MCF 10A (cell line): ENCODE measurements around the gene ACSS2. TPM values are rescaled to one million over a fixed set of nuclear protein-coding genes. Genes with fewer than 3 reads are reported as not detected.

Experiments
- BruUV-seq: library from RNA; stranded (reverse); fragments of 400-500 nt; replicated peaks from 2 replicates; lab custom pipeline; 2021; lab: Mats Ljungman, UMichigan
- CTCF ChIA-PET: fragments of 300-600 bp; sonication (Branson Sonifier 250); formaldehyde crosslinking; extraction: SDS; loops from one replicate; lab custom pipeline; 2021; ENCODE audit warnings: antibody characterized with exemption, inconsistent platforms; lab: Yijun Ruan, JAX
- POLR2A ChIA-PET: fragments of 300-600, 350-650 bp; sonication (Branson Sonifier 250); formaldehyde crosslinking; extraction: SDS; loops from one replicate; lab custom pipeline; 2020; ENCODE audit warnings: antibody characterized with exemption, inconsistent platforms; lab: Yijun Ruan, JAX
- DNase-seq: peaks from one replicate; pipeline ENCODE4 v3.0.0-alpha.2; 2018; ENCODE audit not compliant: unreplicated experiment
- H3K27ac Mint-ChIP-seq: one replicate; pipeline ENCODE4 v1.8.0; 2022; ENCODE audit warnings: mild to moderate bottlenecking, low read depth, mixed read lengths; ENCODE audit not compliant: unreplicated experiment
- H3K27me3 Mint-ChIP-seq: one replicate; pipeline ENCODE4 v1.8.0; 2022; ENCODE audit warnings: mixed read lengths; ENCODE audit not compliant: insufficient read depth, unreplicated experiment
- H3K36me3 Mint-ChIP-seq: one replicate; pipeline ENCODE4 v1.8.0; 2022; ENCODE audit warnings: mild to moderate bottlenecking, moderate library complexity, mixed read lengths; ENCODE audit not compliant: insufficient read depth, unreplicated experiment
- H3K4me1 Mint-ChIP-seq: one replicate; pipeline ENCODE4 v1.8.0; 2022; ENCODE audit warnings: mixed read lengths; ENCODE audit not compliant: insufficient read depth, unreplicated experiment
- H3K4me3 Mint-ChIP-seq: one replicate; pipeline ENCODE4 v1.8.0; 2022; ENCODE audit warnings: mild to moderate bottlenecking, moderate library complexity, mixed read lengths; ENCODE audit not compliant: unreplicated experiment
- H3K9me3 Mint-ChIP-seq: one replicate; pipeline ENCODE4 v1.8.0; 2022; ENCODE audit warnings: mixed read lengths; ENCODE audit not compliant: unreplicated experiment
- intact Hi-C: fragments of 100-400 bp; cut with micrococcal nuclease; formaldehyde crosslinking; loops from 2 replicates; pipeline ENCODE4 v1.14.1; 2022
- total RNA-seq: library from RNA; stranded (reverse); gene quantifications from 2 replicates; pipeline ENCODE4 v1.2.3, GENCODE V29; 2022
- TF ChIP-seq, protein P1 (sequence below): fragments of 200-600 bp; IDR thresholded peaks from one replicate; pipeline ENCODE4 v1.8.0; 2022; ENCODE audit warnings: antibody characterized with exemption, mild to moderate bottlenecking; ENCODE audit not compliant: unreplicated experiment

Gene ACSS2
- total RNA-seq, 1 experiment from 2014 or later, result 42.0 TPM

- POLR2A ChIA-PET, result interaction anchor here (1.0 to 3.4 kb wide), 7 partner anchors 10 to 71 kb away, joined by 3 to 20 read pairs (median 5); partner anchors contain the start of gene ACSS2
- Mint-ChIP-seq H3K27me3 (no peaks in the 10 kb centered on the region), H3K4me1 (peaks cover 31% of the 10 kb centered on the region), H3K27ac (no peak overlapping the region), H3K4me3 (no peak overlapping the region), H3K36me3 (peaks cover 47% of the 10 kb centered on the region), H3K9me3 (no peaks in the 10 kb centered on the region)
- TF ChIP-seq, protein P1, sequence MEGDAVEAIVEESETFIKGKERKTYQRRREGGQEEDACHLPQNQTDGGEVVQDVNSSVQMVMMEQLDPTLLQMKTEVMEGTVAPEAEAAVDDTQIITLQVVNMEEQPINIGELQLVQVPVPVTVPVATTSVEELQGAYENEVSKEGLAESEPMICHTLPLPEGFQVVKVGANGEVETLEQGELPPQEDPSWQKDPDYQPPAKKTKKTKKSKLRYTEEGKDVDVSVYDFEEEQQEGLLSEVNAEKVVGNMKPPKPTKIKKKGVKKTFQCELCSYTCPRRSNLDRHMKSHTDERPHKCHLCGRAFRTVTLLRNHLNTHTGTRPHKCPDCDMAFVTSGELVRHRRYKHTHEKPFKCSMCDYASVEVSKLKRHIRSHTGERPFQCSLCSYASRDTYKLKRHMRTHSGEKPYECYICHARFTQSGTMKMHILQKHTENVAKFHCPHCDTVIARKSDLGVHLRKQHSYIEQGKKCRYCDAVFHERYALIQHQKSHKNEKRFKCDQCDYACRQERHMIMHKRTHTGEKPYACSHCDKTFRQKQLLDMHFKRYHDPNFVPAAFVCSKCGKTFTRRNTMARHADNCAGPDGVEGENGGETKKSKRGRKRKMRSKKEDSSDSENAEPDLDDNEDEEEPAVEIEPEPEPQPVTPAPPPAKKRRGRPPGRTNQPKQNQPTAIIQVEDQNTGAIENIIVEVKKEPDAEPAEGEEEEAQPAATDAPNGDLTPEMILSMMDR, result no peak
- CTCF ChIA-PET, result interaction anchor here (1.0 to 7.4 kb wide), 5 partner anchors 10 to 263 kb away, joined by 3 to 50 read pairs (median 4); partner anchors contain the start of genes ACSS2, GGT7, GSS and MYH7B
- intact Hi-C loops, result no loop called here
- DNase-seq, result peak; percentile 77
- BruUV-seq, result no TSS peak
Observed at GRCh38 chr20:34945315-34946077, 69.1 kb downstream of the ACSS2 start.

GRCh38 chr20:34946661-34947060 lies 70.2 kb downstream of the ACSS2 start:
- Mint-ChIP-seq H3K9me3 (no peaks in the 10 kb centered on the region), H3K4me1 (peaks cover 31% of the 10 kb centered on the region), H3K27me3 (no peaks in the 10 kb centered on the region), H3K36me3 (peaks cover 44% of the 10 kb centered on the region), H3K4me3 (no peak overlapping the region), H3K27ac (peak overlapping the region; percentile 2)
- BruUV-seq, result no TSS peak
- ChIA-PET CTCF (interaction anchor here (1.3 to 7.4 kb wide), 2 partner anchors 9 to 73 kb away, joined by 4 to 50 read pairs; partner anchors contain the start of genes ACSS2, GGT7, GSS and MYH7B), POLR2A (interaction anchor here (0.7 to 3.4 kb wide), 4 partner anchors 11 to 69 kb away, joined by 3 to 20 read pairs (median 4); no protein-coding TSS in a partner anchor)
- no peak for DNase-seq
- intact Hi-C loops, result no loop called here
- TF ChIP-seq, protein P1, result no peak

GRCh38 chr20:34947336-34947735 lies 70.9 kb downstream of the ACSS2 start:
- Mint-ChIP-seq H3K9me3 (no peaks in the 10 kb centered on the region), H3K36me3 (peaks cover 43% of the 10 kb centered on the region), H3K27ac (no peak overlapping the region), H3K27me3 (no peaks in the 10 kb centered on the region), H3K4me1 (peaks cover 31% of the 10 kb centered on the region), H3K4me3 (no peak overlapping the region)
- intact Hi-C loops, result no loop called here
- TF ChIP-seq, protein P1, result no peak
- BruUV-seq, result no TSS peak
- CTCF ChIA-PET, result interaction anchor here (7.4 kb wide), 1 partner anchor 73 kb away, joined by 50 read pairs; the partner anchor contains the start of genes ACSS2 and GGT7
- no peak for DNase-seq
- POLR2A ChIA-PET, result interaction anchor here (1.2 kb wide), 1 partner anchor 70 kb away, joined by 4 read pairs; the partner anchor contains the start of gene ACSS2

- Mint-ChIP-seq H3K9me3 (no peaks in the 10 kb centered on the region), H3K27ac (no peak overlapping the region), H3K27me3 (no peaks in the 10 kb centered on the region), H3K4me1 (peaks cover 31% of the 10 kb centered on the region), H3K4me3 (no peak overlapping the region), H3K36me3 (peaks cover 43% of the 10 kb centered on the region)
- no TSS peak for BruUV-seq
- intact Hi-C loops, result loop anchor here (1.0 kb wide), 1 partner anchor 74 kb away; no protein-coding TSS in a partner anchor
- DNase-seq, result peak; percentile 27
- TF ChIP-seq, protein P1, result no peak
- CTCF ChIA-PET, result interaction anchor here (0.8 to 13.1 kb wide), 2 partner anchors 76 to 113 kb away, joined by 3 to 279 read pairs; partner anchors contain the start of genes ACSS2 and GGT7
- POLR2A ChIA-PET, result interaction anchor here (0.6 to 1.2 kb wide), 4 partner anchors 21 to 636 kb away, joined by 3 to 4 read pairs (median 3); partner anchors contain the start of gene ACSS2
Observed at GRCh38 chr20:34948030-34948429, 71.6 kb downstream of the ACSS2 start.
